Naive thymus-derived CD4-positive, alpha-beta T cell (primary cell): ENCODE data around the gene TMEM97. TPM values are rescaled to one million over a fixed set of nuclear protein-coding genes. Genes with fewer than 3 reads are reported as not detected.
"Not testable (repeated sequence)": the region's sequence is repeated elsewhere in the genome, so short reads cannot be mapped to it uniquely, and the experiment has no call there.

Source experiments
- ATAC-seq: fragments of 150-1000 bp; cut with Tn5 transposase; 2 replicates; pipeline ENCODE4 v1.10.0; 2021; ENCODE audit warnings: mild to moderate bottlenecking, moderate library complexity
- CTCF ChIA-PET: fragments of 350-600 bp; sonication (Branson Sonifier 250); formaldehyde crosslinking; loops from one replicate; lab custom pipeline; 2021; ENCODE audit warnings: antibody characterized with exemption; lab: Charles Lee
- POLR2A ChIA-PET: fragments of 350-600 bp; sonication (Branson Sonifier 250); formaldehyde crosslinking; loops from one replicate; lab custom pipeline; 2021; ENCODE audit warnings: antibody characterized with exemption, inconsistent platforms; lab: Charles Lee
- DNase-seq, 9 donors: peaks; one replicate each; pipeline versions ENCODE4 v3.0.0 to v3.0.0-alpha.2; 2020 to 2022; ENCODE audit warnings: mixed read lengths in 1 of 9
- H3K27ac ChIP-seq: one replicate; pipeline ENCODE4 v1.7.0; 2013; ENCODE audit warnings: mild to moderate bottlenecking, low read depth, low read length, moderate library complexity
- H3K27me3 ChIP-seq, 2 donors: one replicate each; pipeline ENCODE4 v1.7.0; 2013; ENCODE audit warnings: low read length in 2 of 2, mild to moderate bottlenecking in 2 of 2, moderate library complexity in 2 of 2; ENCODE audit not compliant: control insufficient read depth in 2 of 2, insufficient read depth in 2 of 2
- H3K36me3 ChIP-seq, 3 experiments: 1 replicate in 2 of 3; 2 replicates in 1 of 3; pipeline ENCODE4 v1.7.0; 2013; ENCODE audit warnings: low read length in 3 of 3, mild to moderate bottlenecking in 3 of 3, moderate library complexity in 1 of 3; ENCODE audit not compliant: insufficient read depth in 3 of 3, control insufficient read depth in 2 of 3
- H3K4me1 ChIP-seq, 2 donors: one replicate each; pipeline ENCODE4 v1.7.0; 2013; ENCODE audit warnings: low read length in 2 of 2, mild to moderate bottlenecking in 2 of 2, moderate library complexity in 1 of 2; ENCODE audit not compliant: control insufficient read depth in 2 of 2, insufficient read depth in 2 of 2
- H3K4me3 ChIP-seq: 2 replicates; pipeline ENCODE4 v1.7.0; 2013; ENCODE audit warnings: mild to moderate bottlenecking, low read length
- H3K9me3 ChIP-seq, 3 experiments: 1 replicate in 2 of 3; 2 replicates in 1 of 3; pipeline ENCODE4 v1.7.0; 2013; ENCODE audit warnings: low read length in 3 of 3; ENCODE audit not compliant: control insufficient read depth in 2 of 3
- H3K27ac Mint-ChIP-seq, 9 donors: one replicate each; pipeline ENCODE4 v1.8.0; 2020 to 2022; ENCODE audit warnings: mixed read lengths in 9 of 9, mild to moderate bottlenecking in 8 of 9, moderate library complexity in 5 of 9, inconsistent platforms in 2 of 9
- H3K27me3 Mint-ChIP-seq, 5 donors: one replicate each; pipeline ENCODE4 v1.8.0; 2021 to 2022; ENCODE audit warnings: mixed read lengths in 5 of 5, mild to moderate bottlenecking in 1 of 5
- H3K36me3 Mint-ChIP-seq, 5 donors: one replicate each; pipeline ENCODE4 v1.8.0; 2020 to 2022; ENCODE audit warnings: mixed read lengths in 5 of 5, mild to moderate bottlenecking in 3 of 5, inconsistent platforms in 1 of 5
- H3K4me1 Mint-ChIP-seq, 7 donors: one replicate each; pipeline ENCODE4 v1.8.0; 2020 to 2022; ENCODE audit warnings: mixed read lengths in 7 of 7, mild to moderate bottlenecking in 3 of 7, inconsistent platforms in 1 of 7
- H3K4me3 Mint-ChIP-seq, 10 donors: one replicate each; pipeline ENCODE4 v1.8.0; 2020 to 2022; ENCODE audit warnings: mild to moderate bottlenecking in 10 of 10, mixed read lengths in 10 of 10, moderate library complexity in 6 of 10, inconsistent platforms in 2 of 10
- H3K9me3 Mint-ChIP-seq, 11 donors: one replicate each; pipeline ENCODE4 v1.8.0; 2020 to 2022; ENCODE audit warnings: mixed read lengths in 11 of 11, mild to moderate bottlenecking in 4 of 11, inconsistent platforms in 1 of 11, moderate library complexity in 1 of 11
- intact Hi-C, 2 donors: fragments of 100-400 bp; cut with micrococcal nuclease; formaldehyde crosslinking; loops; one replicate each; pipeline ENCODE4 v1.15.1; 2023
- polyA plus RNA-seq, 2 donors: library from polyadenylated mRNA; unstranded; fragments of 300-500 nt; fragmentation: Illumina TruSeq; gene quantifications; one replicate each; pipeline ENCODE4 v1.2.3, GENCODE V29; 2021
- total RNA-seq, 6 experiments: library from RNA in 5 of 6; stranded (reverse) in 5 of 6; gene quantifications; 1 replicate in 5 of 6; 2 replicates in 1 of 6; pipeline ENCODE4 v1.2.3 and lab custom pipeline; 2021 to 2026

TMEM97 gene
- total RNA-seq (10 to 100 TPM in 1 of 5 experiments, 1 to 10 TPM in 4; 2.9 to 19.9 (median 4.8) TPM), polyA plus RNA-seq (10 to 100 TPM in 1 of 2 donors, 1 to 10 TPM in 1; 8.3 to 10.9 TPM), total RNA-seq (lab: John Stamatoyannopoulos, UW) (5.5 reads per million, percentile 25 among the genes with 10 or more reads in this experiment)

GRCh38 chr17:28318759-28319597, at the start of gene TMEM97:
TSS of gene TMEM97 (plus strand) at chr17:28319200. CDS start at chr17:28319240, 40 bp downstream.
- ATAC-seq: peak; percentile 99
- intact Hi-C loops: loop anchor here (1.0 to 10.0 kb wide), 11 partner anchors 16 to 634 kb away; partner anchors contain the start of genes IFT20 (in 2 of the 2), POLDIP2 (in 2 of the 2), TNFAIP1 (in 2 of the 2) and LYRM9 (in 1 of the 2)
- H3K36me3 Mint-ChIP-seq: no peaks in the 10 kb centered on the region
- CTCF ChIA-PET: interaction anchor here (0.7 to 1.1 kb wide), 2 partner anchors 17 to 97 kb away, joined by 3 to 4 read pairs; no protein-coding TSS in a partner anchor
- peak; percentile 83 to 95 (median 93) for DNase-seq
- Histone ChIP-seq H3K36me3 (no peaks in the 10 kb centered on the region), H3K4me1 (peaks cover 11 to 12% of the 10 kb centered on the region in 2 donors), H3K4me3 (peak within 1 kb of the TSS; percentile 69), H3K27me3 (no peaks in the 10 kb centered on the region), H3K27ac (peak within 1 kb of the TSS; percentile 64), H3K9me3 (no peaks in the 10 kb centered on the region)
- POLR2A ChIA-PET: interaction anchor here (0.7 to 2.2 kb wide), 3 partner anchors 16 to 633 kb away, joined by 3 to 8 read pairs (median 6); partner anchors contain the start of genes IFT20 and TNFAIP1
- peaks cover 0 to 1% (median 0%) of the 10 kb centered on the region in 11 donors for H3K9me3 Mint-ChIP-seq
- no peaks in the 10 kb centered on the region for H3K27me3 Mint-ChIP-seq
- peaks cover 9 to 40% (median 21%) of the 10 kb centered on the region in 7 donors for H3K4me1 Mint-ChIP-seq
- peak within 1 kb of the TSS; percentile 77 to 97 (median 91) for H3K4me3 Mint-ChIP-seq
- peak within 1 kb of the TSS; percentile 37 to 90 (median 80) for H3K27ac Mint-ChIP-seq

- Mint-ChIP-seq H3K27ac (no peak overlapping the region), H3K27me3 (peaks cover 34 to 60% (median 42%) of the 10 kb centered on the region in 5 donors), H3K4me3 (no peak overlapping the region), H3K9me3 (peaks cover 0 to 22% (median 3%) of the 10 kb centered on the region in 11 donors), H3K4me1 (peaks cover 0 to 3% (median 0%) of the 10 kb centered on the region in 7 donors), H3K36me3 (peaks cover 0 to 9% (median 0%) of the 10 kb centered on the region in 5 donors)
- intact Hi-C loops: no loop called here
- POLR2A ChIA-PET: no interaction called here
- CTCF ChIA-PET: no interaction called here
- no peaks in the 10 kb centered on the region for H3K36me3 ChIP-seq
- DNase-seq: no peak
- H3K27ac ChIP-seq: no peak overlapping the region
- no peaks in the 10 kb centered on the region for H3K27me3 ChIP-seq
- no peaks in the 10 kb centered on the region for H3K4me1 ChIP-seq
- H3K9me3 ChIP-seq: no peaks in the 10 kb centered on the region
- ATAC-seq: no peak
- no peak overlapping the region for H3K4me3 ChIP-seq
Measured at GRCh38 chr17:28270055-28270454, 48.9 kb upstream of the TMEM97 start.

GRCh38 chr17:28270926-28271325, 48.1 kb upstream of the TMEM97 start:
- ChIA-PET POLR2A (no interaction called here), CTCF (interaction anchor here (0.6 kb wide), 1 partner anchor 10 kb away, joined by 4 read pairs; no protein-coding TSS in a partner anchor)
- Mint-ChIP-seq H3K36me3 (peaks cover 0 to 6% (median 0%) of the 10 kb centered on the region in 5 donors), H3K4me3 (no peak overlapping the region), H3K27ac (no peak overlapping the region), H3K27me3 (peaks cover 42 to 66% (median 46%) of the 10 kb centered on the region in 5 donors), H3K9me3 (peaks cover 0 to 18% (median 3%) of the 10 kb centered on the region in 11 donors), H3K4me1 (peaks cover 0 to 4% (median 0%) of the 10 kb centered on the region in 7 donors)
- Histone ChIP-seq H3K4me1 (no peaks in the 10 kb centered on the region), H3K9me3 (no peaks in the 10 kb centered on the region), H3K27me3 (no peaks in the 10 kb centered on the region), H3K4me3 (no peak overlapping the region), H3K36me3 (no peaks in the 10 kb centered on the region), H3K27ac (no peak overlapping the region)
- intact Hi-C loops: no loop called here
- ATAC-seq (no peak), DNase-seq (no peak)

- H3K36me3 ChIP-seq: no peaks in the 10 kb centered on the region
- Mint-ChIP-seq H3K4me3 (no peak overlapping the region), H3K4me1 (peaks cover 0 to 4% (median 0%) of the 10 kb centered on the region in 7 donors), H3K27me3 (peaks cover 42 to 71% (median 48%) of the 10 kb centered on the region in 5 donors), H3K36me3 (peaks cover 0 to 2% (median 0%) of the 10 kb centered on the region in 5 donors), H3K27ac (no peak overlapping the region), H3K9me3 (peaks cover 0 to 14% (median 3%) of the 10 kb centered on the region in 11 donors)
- intact Hi-C loops: no loop called here
- no peaks in the 10 kb centered on the region for H3K9me3 ChIP-seq
- H3K27me3 ChIP-seq: no peaks in the 10 kb centered on the region
- DNase-seq (no peak), ATAC-seq (no peak)
- ChIA-PET CTCF (no interaction called here), POLR2A (no interaction called here)
- no peak overlapping the region for H3K27ac ChIP-seq
- H3K4me1 ChIP-seq: no peaks in the 10 kb centered on the region
- no peak overlapping the region for H3K4me3 ChIP-seq
Measured at GRCh38 chr17:28271431-28271830, 47.6 kb upstream of the TMEM97 start.

- peaks cover 0 to under 1% (median 0%) of the 10 kb centered on the region in 5 donors for H3K36me3 Mint-ChIP-seq
- no peak overlapping the region for H3K4me3 Mint-ChIP-seq
- DNase-seq (no peak), ATAC-seq (no peak)
- ChIA-PET POLR2A (no interaction called here), CTCF (interaction anchor here (0.6 kb wide), 1 partner anchor 1480 kb away, joined by 3 read pairs; no protein-coding TSS in a partner anchor)
- Histone ChIP-seq H3K27me3 (no peaks in the 10 kb centered on the region), H3K9me3 (no peaks in the 10 kb centered on the region), H3K4me1 (peaks cover 0 to 2% of the 10 kb centered on the region in 2 donors), H3K36me3 (no peaks in the 10 kb centered on the region), H3K27ac (no peak overlapping the region), H3K4me3 (no peak overlapping the region)
- peaks cover 0 to 7% (median 3%) of the 10 kb centered on the region in 7 donors for H3K4me1 Mint-ChIP-seq
- peaks cover 42 to 78% (median 48%) of the 10 kb centered on the region in 5 donors for H3K27me3 Mint-ChIP-seq
- no peak overlapping the region for H3K27ac Mint-ChIP-seq
- H3K9me3 Mint-ChIP-seq: peaks cover 0 to 11% (median 1%) of the 10 kb centered on the region in 11 donors
- intact Hi-C loops: no loop called here
Measured at GRCh38 chr17:28272166-28272565, 46.8 kb upstream of the TMEM97 start.

- H3K36me3 Mint-ChIP-seq, CTCF ChIA-PET, H3K9me3 Mint-ChIP-seq, ATAC-seq, H3K9me3 ChIP-seq, H3K27ac Mint-ChIP-seq, DNase-seq, intact Hi-C loops, H3K36me3 ChIP-seq, H3K4me3 Mint-ChIP-seq, POLR2A ChIA-PET, H3K4me3 ChIP-seq, H3K27me3 ChIP-seq, H3K27ac ChIP-seq: not testable (repeated sequence)
- Mint-ChIP-seq H3K4me1 (peaks cover 3 to 19% (median 11%) of the 10 kb centered on the region in 7 donors), H3K27me3 (peaks cover 43 to 89% (median 51%) of the 10 kb centered on the region in 5 donors)
- peaks cover 10 to 14% of the 10 kb centered on the region in 2 donors for H3K4me1 ChIP-seq
Measured at GRCh38 chr17:28273341-28273740, 45.7 kb upstream of the TMEM97 start.
